ENCODE measurements around the gene B3GNT7.
A peak's percentile ranks its signal among the peaks of the same experiment; 100 is the strongest.
"Not testable (repeated sequence)": the region's sequence is repeated elsewhere in the genome, so short reads cannot be mapped to it uniquely, and the experiment has no call there.

Gene B3GNT7

GRCh38 chr2:231403421-231404182 lies 8.1 kb downstream of the B3GNT7 start:
- DNase-seq (ENCODE audit: low read depth): not testable (repeated sequence)

- not testable (repeated sequence) for DNase-seq (ENCODE audit: low read depth)
Measured at GRCh38 chr2:231404183-231404578, 8.7 kb downstream of the B3GNT7 start.

- DNase-seq (ENCODE audit: low read depth): not testable (repeated sequence)
Measured at GRCh38 chr2:231405601-231406367, 10.3 kb downstream of the B3GNT7 start.

GRCh38 chr2:231407686-231408085 lies 12.2 kb downstream of the B3GNT7 start:
- not testable (repeated sequence) for DNase-seq (ENCODE audit: low read depth)

- DNase-seq (ENCODE audit: low read depth): not testable (repeated sequence)
Measured at GRCh38 chr2:231408304-231408703, 12.8 kb downstream of the B3GNT7 start.

- no peak for DNase-seq (ENCODE audit: low read depth)
Measured at GRCh38 chr2:231409776-231410175, 14.3 kb downstream of the B3GNT7 start.

GRCh38 chr2:231410293-231411004 lies 14.9 kb downstream of the B3GNT7 start:
- no peak for DNase-seq (ENCODE audit: low read depth)

- DNase-seq (ENCODE audit: low read depth): no peak
Measured at GRCh38 chr2:231411237-231411636, 15.7 kb downstream of the B3GNT7 start.

GRCh38 chr2:231411831-231412617 lies 16.5 kb downstream of the B3GNT7 start:
- peak; percentile 78 for DNase-seq (ENCODE audit: low read depth)

- DNase-seq (ENCODE audit: low read depth): no peak
Measured at GRCh38 chr2:231412618-231412963, 17.1 kb downstream of the B3GNT7 start.

- DNase-seq (ENCODE audit: low read depth): no peak
Measured at GRCh38 chr2:231413456-231413855, 17.9 kb downstream of the B3GNT7 start.

GRCh38 chr2:231413921-231414476 lies 18.5 kb downstream of the B3GNT7 start:
- no peak for DNase-seq (ENCODE audit: low read depth)

GRCh38 chr2:231415029-231415428 lies 19.5 kb downstream of the B3GNT7 start:
- no peak for DNase-seq (ENCODE audit: low read depth)

- DNase-seq (ENCODE audit: low read depth): no peak
Measured at GRCh38 chr2:231418820-231419640, 23.5 kb downstream of the B3GNT7 start.

- DNase-seq (ENCODE audit: low read depth): no peak
Measured at GRCh38 chr2:231421051-231421580, 25.6 kb downstream of the B3GNT7 start.

GRCh38 chr2:231422056-231422455 lies 26.5 kb downstream of the B3GNT7 start:
- DNase-seq (ENCODE audit: low read depth): no peak

GRCh38 chr2:231423176-231423575 lies 27.7 kb downstream of the B3GNT7 start:
- DNase-seq (ENCODE audit: low read depth): no peak

- DNase-seq (ENCODE audit: low read depth): no peak
Measured at GRCh38 chr2:231425291-231425810, 29.8 kb downstream of the B3GNT7 start.

- no peak for DNase-seq (ENCODE audit: low read depth)
Measured at GRCh38 chr2:231425811-231426703, 30.5 kb downstream of the B3GNT7 start.
